Jurkat, Clone E6-1 (cell line): ENCODE results near the gene TRIP6.
"Not testable (repeated sequence)": the region's sequence is repeated elsewhere in the genome, so short reads cannot be mapped to it uniquely, and the experiment has no call there.

Source experiments
- DNase-seq: peaks from one replicate; pipeline ENCODE4 v3.0.0-alpha.2; 2011; ENCODE audit warnings: low read depth, low spot score
- H3K4me3 ChIP-seq: 2 replicates; pipeline ENCODE4 v1.5.1; 2011; ENCODE audit warnings: mild to moderate bottlenecking, low read length, control low read depth, moderate library complexity

Gene TRIP6

DNA sequence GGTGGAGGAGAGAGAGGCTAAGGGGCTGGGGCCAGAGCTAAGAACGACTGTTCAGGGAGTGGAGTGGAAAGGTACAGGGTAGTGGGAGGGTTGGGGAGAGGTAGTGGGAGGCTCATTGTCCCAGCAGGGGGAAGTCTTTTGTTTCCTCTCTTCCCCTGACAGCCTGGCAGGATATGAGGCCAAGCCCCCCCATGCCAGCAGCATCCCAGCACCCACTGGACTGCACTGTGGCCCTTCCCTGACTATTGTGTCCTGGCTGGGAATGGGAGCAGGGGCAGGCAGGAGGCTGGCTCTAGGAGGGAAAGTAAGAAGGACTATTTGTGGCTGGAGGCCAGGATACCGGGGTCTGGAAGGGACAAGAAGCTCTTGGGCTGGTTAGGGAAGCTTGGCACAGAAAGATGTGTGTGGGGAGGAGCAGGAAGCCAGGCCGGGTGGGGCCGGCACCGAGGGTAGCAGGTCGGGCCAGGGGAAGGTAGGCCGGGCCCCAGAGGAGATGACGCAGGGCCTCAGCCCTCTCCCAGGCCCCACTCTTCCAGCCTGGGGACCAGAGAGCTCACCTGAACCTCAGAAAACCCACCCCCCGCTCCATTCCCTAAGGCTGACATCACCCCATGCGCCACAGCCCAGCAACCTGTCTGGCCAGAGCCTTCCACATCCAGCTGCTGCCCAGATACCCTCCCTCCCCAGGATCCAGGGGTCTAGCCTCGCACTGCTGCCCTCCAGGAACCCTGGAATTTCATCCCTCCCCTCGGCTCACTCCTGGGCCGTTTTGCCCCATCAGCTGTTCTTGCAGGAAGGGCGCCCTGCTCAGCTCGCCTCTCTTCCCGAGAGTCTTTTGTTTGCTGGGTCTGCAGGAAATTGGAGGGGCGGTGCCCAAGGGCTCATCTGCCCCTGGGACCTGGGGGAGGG lies 31.0 kb upstream of the TRIP6 start:
- DNase-seq: no peak
- no peak overlapping the region for H3K4me3 ChIP-seq

DNA sequence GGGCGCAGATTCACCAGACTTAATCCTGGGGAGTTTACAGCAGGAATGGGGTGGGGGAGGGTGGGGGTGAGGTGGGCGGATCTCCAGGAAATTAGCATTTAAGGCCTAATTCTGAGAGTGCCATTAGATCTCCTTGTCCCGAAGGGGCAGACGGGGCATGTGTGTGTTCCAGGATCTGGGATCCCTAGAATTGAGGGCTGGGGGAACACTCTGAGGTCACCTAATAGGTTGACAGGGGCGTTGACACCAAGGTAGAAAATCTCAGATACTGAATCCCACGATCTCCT lies 30.4 kb upstream of the TRIP6 start:
- DNase-seq: no peak
- no peak overlapping the region for H3K4me3 ChIP-seq

DNA sequence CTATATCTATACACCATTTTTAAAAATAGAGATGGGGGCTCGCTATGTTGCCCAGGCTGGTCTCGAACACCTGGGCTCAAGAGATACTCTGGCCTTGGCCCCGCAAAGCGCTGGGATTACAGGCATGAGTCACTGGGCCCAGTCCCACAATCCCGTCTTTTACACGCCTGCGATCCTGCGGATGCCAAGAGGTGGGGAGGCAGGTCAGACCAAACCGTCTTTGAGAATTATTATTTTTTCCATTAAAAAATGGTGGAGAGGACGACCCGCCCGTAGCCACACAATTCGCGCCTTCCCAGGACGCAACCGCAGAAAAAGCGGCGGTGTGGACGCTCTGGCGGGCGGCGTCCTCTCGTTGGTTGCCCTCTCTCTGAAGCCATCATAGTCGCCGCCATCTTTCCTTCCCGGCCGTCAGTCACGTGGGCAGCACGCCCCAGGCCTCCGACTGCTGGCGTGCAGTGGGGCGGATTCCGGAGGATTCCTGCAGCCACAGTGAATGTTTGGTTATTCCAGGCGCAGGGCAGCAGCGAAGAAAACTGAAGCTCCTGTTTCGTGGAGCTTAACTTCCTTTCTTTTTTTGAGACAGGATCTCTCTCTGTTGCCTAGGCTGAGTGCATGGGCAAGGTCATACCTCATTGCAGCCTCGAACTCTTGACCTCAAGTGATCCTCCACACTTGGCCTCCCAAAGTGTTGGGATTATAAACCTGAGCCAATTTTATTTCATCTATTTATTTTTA lies 29.9 kb upstream of the TRIP6 start:
- H3K4me3 ChIP-seq: no peak overlapping the region
- DNase-seq: no peak

DNA sequence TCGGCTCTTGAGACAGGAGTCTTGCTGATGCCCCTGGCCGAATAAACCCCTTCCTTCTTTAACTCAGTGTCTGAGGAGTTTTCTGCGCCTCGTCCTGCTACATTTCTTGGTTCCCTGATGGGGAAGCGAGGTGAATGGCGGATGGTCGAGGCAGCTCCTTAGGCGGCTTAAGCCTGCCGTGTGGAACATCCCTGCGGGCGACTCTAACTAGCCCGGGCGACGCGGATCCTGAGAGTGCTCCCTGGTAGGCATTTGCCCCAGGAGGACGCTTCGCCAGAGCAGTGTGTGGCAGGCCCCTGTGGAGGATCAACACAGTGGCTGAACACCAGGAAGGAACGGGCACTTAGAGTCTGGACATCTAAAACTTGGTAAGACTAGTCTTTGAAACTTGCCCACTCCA lies 27.8 kb upstream of the TRIP6 start:
- H3K4me3 ChIP-seq: no peak overlapping the region
- no peak for DNase-seq

DNA sequence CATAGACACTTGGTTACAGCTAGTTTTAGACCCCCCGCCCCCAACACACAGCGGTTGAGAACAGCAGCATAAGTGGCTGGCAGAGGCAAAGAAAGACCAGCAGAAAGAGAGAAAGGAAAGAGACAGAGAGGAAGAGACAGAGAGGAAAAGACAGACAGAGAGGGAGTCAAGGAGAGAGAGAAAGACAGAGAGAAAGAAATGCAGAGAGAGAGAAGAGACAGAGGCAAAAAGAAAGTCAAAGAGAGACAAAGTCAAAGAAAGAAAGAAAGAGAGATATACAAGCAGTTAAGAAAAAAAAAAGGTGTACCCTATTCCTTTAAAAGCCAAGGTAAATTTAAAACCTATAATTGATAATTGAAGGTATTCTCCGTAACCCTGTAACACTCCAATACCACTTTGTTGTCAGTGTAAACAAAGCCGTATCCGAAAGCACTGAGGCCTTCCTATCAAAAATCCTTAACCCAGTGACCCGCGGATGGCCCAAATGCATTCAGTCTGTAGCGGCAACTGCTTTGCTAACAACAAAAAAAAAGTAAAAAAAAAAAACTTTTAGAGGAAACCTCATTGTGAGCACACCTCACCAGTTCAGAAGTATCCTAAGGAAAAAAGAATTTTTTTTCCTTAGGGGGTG lies 26.6 kb upstream of the TRIP6 start:
- no peak for DNase-seq
- H3K4me3 ChIP-seq: no peak overlapping the region

DNA sequence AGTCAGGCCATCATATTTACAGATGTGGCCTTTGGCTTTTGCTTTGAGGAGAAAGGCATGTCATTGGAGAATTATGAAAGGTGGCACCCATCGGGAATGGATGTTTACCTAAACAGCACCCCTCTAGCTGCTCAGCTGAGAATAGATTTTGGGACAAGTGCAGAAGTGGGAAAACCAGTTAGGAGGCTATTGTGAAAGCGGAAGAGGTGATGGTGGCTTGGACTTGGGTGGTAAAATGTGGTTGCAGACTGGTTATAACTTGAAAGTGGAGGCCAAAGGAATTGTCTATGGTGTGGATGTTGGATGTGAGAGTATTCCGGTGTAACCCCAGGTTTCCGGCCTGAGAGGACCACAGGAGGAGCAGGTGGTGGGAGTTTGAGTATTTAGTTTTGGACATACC lies 19.8 kb upstream of the TRIP6 start:
- H3K4me3 ChIP-seq: no peak overlapping the region
- no peak for DNase-seq

DNA sequence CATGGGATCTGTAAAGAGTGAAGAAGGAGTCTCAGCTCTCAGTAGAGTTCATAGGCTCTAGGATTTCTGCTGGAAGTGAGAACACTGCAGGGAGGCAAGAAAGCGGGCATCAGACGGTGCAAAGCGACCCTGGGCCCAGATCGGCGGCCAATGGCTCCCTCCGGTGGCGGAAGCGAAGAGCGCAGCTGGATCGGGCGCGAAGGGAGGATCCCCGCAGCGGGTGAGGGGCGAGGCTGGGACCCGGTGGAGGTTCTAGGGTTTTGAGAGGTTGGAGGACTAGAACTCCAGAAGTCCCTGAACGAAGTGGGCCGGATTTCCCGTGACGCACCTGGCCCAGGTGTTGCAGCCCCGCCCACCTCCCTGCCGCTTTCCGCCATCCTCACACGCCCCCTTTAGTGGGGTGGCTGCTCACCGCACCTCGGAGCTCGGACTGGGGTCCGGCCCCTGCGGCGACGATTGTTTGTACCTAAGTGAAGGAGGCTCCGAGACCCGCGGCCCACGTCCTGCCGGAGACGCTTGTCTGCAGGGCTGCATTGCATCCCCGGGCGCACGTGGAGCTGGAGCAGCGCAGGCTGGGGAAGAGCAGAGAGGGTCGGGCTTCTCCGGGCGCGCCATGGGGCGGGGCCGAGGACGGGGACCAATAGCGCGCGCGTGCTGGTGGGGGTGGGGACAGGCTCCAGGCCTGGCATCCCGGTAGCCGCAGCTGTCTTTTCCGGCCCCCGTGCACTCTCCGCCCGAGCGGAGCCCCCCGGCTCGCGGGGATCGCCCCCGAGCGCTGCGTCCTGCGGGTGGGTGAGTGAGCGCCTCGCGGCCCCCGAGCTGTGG lies 14.9 kb upstream of the TRIP6 start, which contains the start of gene SLC12A9:
SLC12A9 (plus strand) TSS at position 666 of the 825 bp plus-strand sequence. CDS start 1,485 bp downstream, outside the sequence.
- peak; percentile 78 for DNase-seq
- H3K4me3 ChIP-seq: peak within 1 kb of the TSS; percentile 63

DNA sequence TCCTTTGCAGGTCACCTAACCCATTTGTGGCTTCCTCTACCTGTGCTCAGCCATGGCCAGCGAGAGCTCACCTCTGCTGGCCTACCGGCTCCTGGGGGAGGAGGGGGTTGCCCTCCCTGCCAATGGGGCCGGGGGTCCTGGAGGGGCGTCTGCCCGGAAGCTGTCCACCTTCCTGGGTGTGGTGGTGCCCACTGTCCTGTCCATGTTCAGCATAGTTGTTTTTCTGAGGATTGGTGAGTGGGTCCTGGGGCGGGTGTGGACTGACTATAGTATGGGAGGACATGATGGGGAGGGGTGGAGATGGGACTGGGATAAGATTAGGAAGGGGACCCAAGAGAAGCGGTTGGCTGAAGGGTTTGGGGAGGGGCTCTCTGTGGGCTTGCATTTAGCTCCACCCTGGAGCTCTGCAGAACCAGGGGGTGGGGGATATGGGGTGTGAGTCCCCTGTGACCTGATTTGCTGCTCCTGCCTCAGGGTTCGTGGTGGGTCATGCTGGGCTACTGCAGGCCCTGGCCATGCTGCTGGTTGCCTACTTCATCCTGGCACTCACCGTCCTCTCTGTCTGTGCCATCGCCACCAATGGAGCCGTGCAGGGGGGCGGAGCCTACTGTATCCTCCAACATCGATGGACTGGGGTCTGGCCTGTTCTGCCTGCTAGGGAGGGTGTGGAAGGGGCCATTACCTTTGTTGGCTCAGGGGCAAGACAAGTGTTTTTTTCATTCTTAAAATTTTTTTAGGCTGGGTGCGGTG lies 12.9 kb upstream of the TRIP6 start:
- no peak overlapping the region for H3K4me3 ChIP-seq
- no peak for DNase-seq

DNA sequence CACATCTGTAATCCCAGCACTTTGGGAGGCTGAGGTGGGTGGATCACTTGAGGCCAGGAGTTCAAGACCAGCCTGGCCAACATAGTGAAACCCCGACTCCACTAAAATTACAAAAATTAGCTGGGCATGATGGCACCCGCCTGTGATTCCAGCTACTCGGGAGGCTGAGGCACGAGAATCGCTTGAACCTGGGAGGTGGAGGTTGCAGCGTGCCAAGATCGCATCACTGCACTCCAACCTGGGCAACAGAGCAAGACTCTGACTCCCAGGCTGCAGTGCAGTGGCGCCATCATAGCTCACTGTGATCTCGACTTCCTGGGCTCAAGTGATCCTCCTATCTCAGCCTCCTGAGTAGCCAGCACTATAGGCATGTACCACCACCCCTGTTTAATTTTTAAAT lies 12.3 kb upstream of the TRIP6 start:
- H3K4me3 ChIP-seq, DNase-seq: not testable (repeated sequence)

DNA sequence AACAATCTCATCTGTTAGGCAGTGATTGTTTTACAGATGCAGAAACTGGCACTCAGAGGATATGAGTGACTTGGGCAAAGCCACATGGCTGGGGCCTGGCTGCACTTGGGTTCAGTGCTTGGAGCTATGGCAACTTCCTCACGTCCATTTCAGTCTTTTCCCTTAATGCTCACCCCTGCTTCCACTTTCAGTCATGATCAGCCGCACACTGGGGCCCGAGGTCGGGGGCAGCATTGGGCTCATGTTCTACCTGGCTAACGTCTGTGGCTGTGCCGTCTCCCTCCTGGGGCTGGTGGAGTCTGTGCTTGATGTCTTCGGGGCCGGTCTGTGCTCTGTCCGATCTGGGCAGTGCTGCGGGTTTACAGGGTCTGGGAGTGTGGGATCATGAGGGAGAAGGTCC lies 11.7 kb upstream of the TRIP6 start:
- no peak for DNase-seq

DNA sequence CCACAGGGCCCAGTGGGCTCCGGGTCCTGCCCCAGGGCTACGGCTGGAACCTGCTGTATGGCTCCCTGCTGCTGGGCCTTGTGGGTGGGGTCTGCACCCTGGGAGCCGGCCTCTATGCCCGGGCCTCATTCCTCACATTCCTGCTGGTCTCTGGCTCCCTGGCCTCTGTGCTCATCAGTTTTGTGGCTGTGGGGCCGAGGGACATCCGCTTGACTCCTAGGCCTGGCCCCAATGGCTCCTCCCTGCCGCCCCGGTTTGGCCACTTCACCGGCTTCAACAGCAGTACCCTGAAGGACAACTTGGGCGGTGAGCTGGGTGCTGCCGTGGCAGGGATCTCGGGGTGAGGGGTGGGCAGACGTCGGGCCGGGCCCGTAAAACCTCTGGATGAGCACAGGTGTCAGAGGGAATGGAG lies 10.3 kb upstream of the TRIP6 start:
- no peak for DNase-seq

More for the DNA sequence above, 11.7 kb upstream of the TRIP6 start:
- H3K4me3 ChIP-seq: no peak overlapping the region

DNA sequence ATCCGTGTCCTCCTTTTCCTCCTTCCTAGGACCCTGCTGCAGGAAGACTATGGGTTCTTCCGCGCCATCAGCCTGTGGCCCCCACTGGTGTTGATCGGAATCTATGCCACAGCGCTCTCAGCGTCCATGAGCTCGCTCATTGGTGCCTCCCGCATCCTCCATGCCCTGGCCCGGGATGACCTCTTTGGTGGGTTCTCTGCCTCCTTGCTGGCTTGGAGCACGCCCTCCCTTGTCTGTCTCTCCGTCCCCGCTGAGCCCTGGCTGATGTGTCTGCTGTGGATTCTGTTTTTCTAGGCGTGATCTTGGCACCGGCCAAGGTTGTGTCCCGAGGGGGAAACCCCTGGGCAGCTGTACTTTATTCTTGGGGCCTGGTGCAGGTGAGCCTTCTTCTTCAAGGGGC lies 7.3 kb upstream of the TRIP6 start:
- no peak for DNase-seq
- H3K4me3 ChIP-seq: no peak overlapping the region

More for the DNA sequence above, 10.3 kb upstream of the TRIP6 start:
- H3K4me3 ChIP-seq: no peak overlapping the region

DNA sequence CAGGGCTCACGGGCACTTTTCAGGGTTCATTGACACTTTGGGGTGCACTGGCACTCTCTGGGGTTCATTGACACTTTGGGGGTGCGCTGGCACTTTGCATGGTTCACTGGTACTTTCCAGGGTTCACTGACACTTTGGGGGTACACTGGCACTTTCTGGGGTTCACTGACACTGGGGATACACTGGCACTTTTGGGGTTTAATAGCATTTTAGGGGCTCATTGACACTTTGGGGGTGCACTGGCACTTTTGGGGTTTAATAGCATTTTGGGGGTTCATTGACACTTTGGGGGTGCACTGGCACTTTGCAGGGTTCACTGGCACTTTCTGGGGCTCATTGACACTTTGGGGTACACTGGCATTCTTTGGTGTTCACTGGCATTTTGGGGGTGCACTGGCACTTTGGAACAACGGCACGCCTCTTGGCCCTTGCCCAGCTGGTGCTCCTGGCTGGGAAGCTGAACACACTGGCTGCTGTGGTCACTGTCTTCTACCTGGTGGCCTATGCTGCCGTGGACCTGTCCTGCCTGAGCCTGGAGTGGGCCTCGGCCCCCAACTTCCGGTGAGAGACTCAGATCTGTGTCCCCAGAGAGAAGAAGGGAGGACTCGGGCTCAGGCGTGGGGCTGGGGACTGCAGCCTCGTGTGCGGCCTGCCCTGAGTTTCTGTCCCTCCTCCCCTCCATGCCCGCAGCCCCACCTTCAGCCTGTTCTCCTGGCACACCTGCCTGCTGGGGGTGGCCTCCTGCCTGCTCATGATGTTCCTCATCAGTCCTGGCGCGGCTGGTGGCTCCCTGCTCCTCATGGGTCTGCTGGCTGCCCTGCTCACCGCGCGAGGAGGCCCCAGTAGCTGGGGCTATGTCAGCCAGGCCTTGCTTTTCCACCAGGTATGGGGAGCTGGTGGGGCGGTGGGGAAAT lies 6.2 kb upstream of the TRIP6 start:
- no peak overlapping the region for H3K4me3 ChIP-seq
- DNase-seq: no peak

DNA sequence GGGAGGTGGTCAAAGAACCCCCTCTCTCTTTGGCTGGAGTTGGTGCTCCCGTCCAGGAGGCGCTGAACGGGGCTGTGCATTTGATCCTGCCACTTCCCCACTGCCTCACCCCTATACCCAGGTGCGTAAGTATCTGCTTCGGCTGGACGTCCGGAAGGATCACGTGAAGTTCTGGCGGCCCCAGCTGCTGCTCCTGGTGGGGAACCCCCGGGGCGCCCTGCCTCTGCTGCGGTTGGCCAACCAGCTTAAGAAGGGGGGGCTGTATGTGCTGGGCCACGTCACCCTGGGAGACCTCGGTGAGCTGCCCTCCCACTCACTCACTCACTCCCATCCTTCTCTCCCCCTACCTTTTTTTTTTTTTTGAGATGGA lies 5.6 kb upstream of the TRIP6 start:
- no peak for DNase-seq
- H3K4me3 ChIP-seq: no peak overlapping the region

DNA sequence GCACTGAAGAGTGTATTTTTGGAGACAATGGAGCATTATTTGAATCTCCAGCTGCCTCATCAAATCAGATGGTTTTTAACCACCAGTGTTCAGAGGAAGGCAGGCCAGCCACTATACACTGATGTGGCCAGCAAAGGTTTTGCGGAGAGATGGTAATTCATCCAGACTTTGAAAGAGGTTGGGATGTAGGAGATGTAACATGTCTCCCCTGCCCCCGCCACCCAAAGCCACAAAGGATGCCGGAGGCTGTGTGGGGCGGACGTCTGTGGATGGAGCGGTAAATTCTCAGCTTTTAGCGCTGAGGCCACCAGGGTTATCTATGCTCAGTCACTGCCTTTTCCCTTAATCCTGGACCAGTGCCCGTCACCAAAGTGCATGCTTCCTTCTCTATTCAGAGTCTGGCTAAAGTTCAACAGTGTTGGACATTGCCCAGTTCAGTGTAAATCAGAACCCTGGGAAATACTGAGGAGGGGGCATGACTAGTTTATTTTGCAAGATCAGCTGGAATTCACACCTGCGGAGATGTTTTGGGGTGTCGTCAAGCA lies 3.7 kb upstream of the TRIP6 start:
- no peak overlapping the region for H3K4me3 ChIP-seq
- no peak for DNase-seq

DNA sequence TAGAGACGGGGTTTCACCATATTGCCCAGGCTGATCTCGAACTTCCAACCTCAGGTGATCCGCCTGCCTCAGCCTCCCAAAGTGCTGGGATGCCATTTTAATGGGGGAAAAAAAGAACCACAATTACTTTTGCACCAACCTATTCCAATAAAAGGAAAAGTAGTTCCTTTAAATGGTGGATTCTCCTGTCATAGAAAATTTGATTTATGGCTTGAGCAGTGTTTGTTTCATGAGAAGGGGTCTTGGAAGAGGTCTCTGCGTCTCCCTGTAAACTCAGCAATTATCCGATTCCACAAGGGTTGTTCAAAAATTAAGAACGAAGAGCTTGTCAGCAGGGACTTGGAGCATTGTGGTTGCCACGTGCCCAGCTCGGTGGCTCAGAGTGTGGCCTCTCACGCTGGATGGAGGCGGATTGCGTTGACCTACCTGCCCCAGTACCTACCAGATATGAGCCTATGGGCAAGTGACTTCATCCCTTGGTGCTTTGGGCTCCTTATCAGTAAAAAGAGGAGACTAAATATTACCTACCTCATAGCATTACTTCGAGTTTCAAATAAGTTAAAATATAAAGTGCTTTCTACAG lies 2.8 kb upstream of the TRIP6 start:
- DNase-seq: no peak
- no peak overlapping the region for H3K4me3 ChIP-seq

DNA sequence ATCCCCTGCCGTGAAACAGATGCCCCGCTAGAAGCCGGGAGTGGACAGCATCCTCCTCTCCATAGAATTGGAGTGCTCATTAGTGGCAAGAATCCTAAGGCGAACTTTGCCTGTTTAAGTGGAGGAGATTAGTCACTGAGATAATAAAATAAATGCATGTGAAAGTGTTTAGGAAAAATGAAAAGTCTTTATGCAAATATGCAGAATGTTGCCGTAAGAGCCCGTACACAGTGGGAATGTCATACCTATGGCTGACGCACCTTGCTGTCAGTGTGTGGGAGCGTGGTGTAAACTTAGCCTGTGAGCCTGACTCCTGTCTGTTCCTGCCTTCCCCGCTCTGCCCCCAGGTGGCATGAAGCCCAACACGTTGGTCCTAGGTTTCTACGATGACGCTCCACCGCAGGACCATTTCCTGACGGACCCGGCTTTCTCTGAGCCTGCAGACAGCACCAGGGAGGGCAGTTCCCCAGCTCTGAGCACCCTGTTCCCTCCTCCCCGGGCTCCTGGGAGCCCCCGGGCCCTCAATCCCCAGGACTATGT lies 1.7 kb upstream of the TRIP6 start:
- DNase-seq: no peak
- no peak overlapping the region for H3K4me3 ChIP-seq
